Gastroesophageal sphincter (tissue), 3 donors: ENCODE measurements around the gene NEURL1.

Experiments
- EP300 ChIP-seq: sonication (generic); formaldehyde crosslinking; IDR thresholded peaks from one replicate; pipeline ENCODE4 v1.6.1; 2017; ENCODE audit warnings: antibody characterized with exemption, mild to moderate bottlenecking
- POLR2A ChIP-seq, 2 donors: fragments of 450-650 bp; IDR thresholded peaks; one replicate each; pipeline ENCODE4 v1.6.1; 2017; ENCODE audit warnings: antibody characterized with exemption in 2 of 2, mild to moderate bottlenecking in 2 of 2, moderate library complexity in 1 of 2
- POLR2AphosphoS5 ChIP-seq: sonication (generic); formaldehyde crosslinking; IDR thresholded peaks from one replicate; pipeline ENCODE4 v1.6.1; 2017; ENCODE audit warnings: antibody characterized with exemption
- TF ChIP-seq, protein P1 (sequence below), 4 experiments: fragments of 200-600 bp in 2 of 4; fragments of 450-650 bp in 2 of 4; sonication (generic) in 1 of 4; IDR thresholded peaks; one replicate each; pipeline ENCODE4 v1.5.1; 2017 to 2019; ENCODE audit warnings: antibody characterized with exemption in 4 of 4, mild to moderate bottlenecking in 2 of 4, moderate library complexity in 2 of 4

DNA sequence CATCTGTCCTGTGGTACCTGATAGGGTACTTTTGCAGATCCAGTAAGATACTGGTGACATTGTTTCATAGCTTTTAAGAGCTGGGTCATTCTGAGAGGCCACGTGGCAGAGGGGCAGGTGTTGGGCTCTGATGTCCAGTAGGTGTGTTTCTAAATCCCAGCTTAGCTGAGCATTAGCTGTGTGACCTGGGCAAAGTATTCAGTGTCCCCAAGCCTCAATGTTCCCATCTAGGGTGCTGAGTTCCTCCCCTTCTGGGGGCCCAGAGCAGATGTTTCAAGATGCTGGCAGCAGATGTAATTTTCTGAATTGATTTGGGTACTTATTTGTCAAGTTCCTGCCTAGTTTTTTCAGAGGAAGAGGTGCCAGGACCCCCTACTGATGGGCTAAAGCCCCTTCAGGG lies 52.9 kb downstream of the NEURL1 start:
- TF ChIP-seq, protein P1, sequence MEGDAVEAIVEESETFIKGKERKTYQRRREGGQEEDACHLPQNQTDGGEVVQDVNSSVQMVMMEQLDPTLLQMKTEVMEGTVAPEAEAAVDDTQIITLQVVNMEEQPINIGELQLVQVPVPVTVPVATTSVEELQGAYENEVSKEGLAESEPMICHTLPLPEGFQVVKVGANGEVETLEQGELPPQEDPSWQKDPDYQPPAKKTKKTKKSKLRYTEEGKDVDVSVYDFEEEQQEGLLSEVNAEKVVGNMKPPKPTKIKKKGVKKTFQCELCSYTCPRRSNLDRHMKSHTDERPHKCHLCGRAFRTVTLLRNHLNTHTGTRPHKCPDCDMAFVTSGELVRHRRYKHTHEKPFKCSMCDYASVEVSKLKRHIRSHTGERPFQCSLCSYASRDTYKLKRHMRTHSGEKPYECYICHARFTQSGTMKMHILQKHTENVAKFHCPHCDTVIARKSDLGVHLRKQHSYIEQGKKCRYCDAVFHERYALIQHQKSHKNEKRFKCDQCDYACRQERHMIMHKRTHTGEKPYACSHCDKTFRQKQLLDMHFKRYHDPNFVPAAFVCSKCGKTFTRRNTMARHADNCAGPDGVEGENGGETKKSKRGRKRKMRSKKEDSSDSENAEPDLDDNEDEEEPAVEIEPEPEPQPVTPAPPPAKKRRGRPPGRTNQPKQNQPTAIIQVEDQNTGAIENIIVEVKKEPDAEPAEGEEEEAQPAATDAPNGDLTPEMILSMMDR (IDR thresholded peaks at IDR 0.05), result no peak
- TF ChIP-seq POLR2AphosphoS5, result no peak
- TF ChIP-seq EP300, result no peak
- no peak for TF ChIP-seq POLR2A (IDR thresholded peaks at IDR 0.05)
